Glomerular visceral epithelial cell (primary cell): ENCODE measurements around the gene LSAMP.

Experiments used
- DNase-seq: peaks from one replicate; pipeline ENCODE4 v3.0.0-alpha.2; 2016; ENCODE audit errors: extremely low spot score

LSAMP gene

DNA sequence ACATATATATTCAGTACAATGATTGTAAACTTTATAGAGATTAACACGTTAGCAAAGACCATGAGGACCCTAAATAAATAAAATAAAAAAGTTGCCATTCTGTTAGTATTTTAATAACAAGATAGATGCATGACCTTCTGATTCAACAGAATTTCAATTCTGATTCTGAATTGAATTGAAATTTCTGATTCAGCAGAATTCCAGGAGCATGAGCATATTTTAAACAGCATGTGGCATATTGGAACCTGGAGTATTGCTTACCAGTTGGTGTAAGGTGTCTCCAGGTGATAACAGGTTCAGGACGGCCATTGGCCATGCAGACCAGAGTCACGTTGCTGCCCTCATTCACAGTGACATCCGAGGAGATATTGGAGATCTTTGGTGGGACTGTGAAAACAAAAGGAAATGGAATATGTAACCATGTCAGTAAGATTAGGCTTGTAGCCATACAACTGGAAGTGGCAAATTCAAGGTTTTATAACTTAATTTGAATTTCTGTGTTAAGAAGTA lies 426.0 kb downstream of the LSAMP start:
- DNase-seq = no peak

- DNase-seq = no peak
Measured at GRCh38 chr3:116018646-116019045, 426.6 kb downstream of the LSAMP start.

GRCh38 chr3:116015931-116016330 lies 429.4 kb downstream of the LSAMP start:
- DNase-seq = no peak

- no peak for DNase-seq
Measured at GRCh38 chr3:116007000-116007399, 438.3 kb downstream of the LSAMP start.

DNA sequence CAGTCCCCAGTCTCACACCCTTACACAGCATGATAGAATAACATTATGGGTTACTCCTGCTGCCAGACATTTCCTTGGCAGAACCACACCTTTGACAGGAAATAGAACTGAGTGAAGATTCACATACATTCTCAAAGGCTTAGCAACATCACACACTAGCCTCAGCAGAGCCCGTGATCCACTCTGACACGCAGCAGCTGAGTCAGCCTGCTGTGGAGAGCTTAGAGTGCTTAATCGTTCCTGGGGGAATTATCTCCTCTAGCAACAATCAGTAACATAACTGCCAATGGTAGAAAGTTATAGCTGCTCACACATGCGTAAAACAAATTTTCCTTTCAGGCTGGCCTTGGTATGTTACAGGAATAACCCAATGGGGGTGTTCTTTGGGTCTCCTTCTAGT lies 439.9 kb downstream of the LSAMP start:
- DNase-seq = peak; percentile 95

DNA sequence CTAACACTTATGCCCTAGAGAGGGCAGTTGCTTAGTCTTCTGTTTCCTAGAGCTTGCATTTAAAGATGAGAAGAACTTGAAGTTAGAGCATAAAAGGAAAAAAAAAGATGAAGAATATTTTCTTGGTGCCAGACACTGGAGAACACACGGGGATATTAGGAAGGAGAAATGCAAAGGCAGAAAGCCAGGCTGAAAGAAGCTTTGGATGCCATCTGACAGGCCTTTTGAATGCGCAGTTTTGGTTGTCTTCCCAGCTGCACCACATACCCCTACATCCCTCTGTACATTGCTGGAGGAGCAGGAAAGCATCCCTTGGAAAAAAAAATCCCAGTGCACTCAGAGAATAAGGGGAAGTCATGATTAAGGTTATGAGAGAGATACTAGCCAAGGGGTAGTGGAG lies 443.1 kb downstream of the LSAMP start:
- DNase-seq = no peak

DNA sequence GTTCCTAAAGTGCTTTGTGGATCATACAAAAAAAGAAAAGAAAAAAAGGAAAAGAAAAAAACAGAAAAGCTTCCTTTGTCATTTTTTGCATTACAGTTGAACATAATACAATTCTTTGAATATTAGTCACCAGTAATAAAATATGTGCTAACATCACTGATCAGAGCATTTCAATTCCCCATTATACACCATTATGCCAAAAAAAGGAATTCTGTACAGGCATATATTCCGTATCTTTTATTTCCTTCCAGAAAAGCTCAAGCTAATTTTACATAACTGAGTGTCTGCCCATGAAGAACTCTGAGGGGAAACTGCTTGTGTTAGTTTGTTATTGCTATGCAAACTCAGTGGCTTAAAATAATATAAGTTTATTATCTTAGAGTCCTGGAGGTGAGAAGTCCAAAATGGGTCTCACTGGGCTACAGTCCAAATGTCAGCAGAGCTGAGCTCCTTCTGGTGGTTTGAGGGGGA lies 444.1 kb downstream of the LSAMP start:
- DNase-seq = peak; percentile 42

DNA sequence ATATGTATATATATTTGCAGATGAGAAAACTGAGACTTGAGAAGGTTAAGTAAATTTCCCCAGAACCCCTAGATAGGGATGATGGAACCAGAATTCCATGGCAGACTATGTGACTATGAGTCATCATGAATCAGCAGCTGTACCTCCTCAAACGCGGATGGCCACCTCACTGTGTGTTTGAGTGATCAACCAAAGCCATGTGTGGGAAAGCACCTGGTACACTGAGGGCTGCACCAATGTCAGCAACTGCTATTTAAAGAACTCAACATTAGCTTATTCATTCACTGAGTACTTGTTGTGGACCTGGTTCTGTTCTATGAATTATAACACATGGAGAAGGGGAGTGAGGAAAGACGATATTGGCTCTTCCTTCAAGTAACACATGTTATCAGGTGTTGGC lies 445.0 kb downstream of the LSAMP start:
- peak; percentile 95 for DNase-seq

DNA sequence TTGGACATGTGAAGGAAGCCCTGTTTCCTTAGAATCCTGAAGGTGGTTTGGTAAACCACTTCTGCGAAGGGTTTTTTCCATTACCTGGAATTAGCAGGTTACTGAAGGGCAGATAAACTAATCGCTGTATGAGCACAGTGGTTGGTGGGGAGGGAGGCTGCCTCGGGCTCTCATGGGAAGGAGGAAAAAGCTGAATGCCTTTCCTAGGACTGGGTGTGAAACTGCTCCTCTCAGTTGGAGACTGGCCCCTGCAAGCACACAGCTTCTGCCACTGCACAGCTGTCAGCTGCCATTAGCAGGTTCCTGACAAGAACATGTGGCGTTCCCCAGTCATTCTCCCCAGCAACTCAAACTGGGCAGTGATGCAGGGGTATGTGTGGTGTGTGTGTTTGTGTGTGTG lies 445.7 kb downstream of the LSAMP start:
- peak; percentile 16 for DNase-seq

DNA sequence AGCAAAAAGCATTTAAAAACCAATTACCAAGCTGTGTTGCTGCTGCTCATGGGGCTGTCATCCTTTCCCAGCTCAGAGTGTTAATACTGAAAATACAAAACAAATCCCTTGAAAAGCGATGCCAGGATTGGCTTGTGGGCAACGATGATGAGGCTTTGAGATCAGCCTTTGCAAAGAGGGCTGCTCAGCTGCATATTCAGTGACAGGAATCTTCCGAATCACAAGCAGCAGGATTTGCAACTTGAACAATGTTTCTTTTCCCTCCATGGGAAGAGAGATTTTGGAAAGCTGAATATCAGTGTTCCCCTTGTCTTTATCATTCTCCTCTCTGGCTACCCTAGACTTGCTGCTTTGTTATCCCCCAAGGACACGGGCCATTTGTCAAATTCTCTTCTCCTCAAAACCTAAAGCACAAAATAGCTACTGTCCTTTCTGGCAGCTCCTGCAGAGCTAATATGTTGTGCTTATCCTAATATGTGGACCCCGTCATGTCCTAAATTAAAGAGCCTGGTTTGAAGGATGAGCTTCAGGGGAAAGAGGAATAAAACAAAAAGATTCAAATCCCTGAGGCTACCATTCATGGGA lies 446.2 kb downstream of the LSAMP start:
- DNase-seq = no peak

DNA sequence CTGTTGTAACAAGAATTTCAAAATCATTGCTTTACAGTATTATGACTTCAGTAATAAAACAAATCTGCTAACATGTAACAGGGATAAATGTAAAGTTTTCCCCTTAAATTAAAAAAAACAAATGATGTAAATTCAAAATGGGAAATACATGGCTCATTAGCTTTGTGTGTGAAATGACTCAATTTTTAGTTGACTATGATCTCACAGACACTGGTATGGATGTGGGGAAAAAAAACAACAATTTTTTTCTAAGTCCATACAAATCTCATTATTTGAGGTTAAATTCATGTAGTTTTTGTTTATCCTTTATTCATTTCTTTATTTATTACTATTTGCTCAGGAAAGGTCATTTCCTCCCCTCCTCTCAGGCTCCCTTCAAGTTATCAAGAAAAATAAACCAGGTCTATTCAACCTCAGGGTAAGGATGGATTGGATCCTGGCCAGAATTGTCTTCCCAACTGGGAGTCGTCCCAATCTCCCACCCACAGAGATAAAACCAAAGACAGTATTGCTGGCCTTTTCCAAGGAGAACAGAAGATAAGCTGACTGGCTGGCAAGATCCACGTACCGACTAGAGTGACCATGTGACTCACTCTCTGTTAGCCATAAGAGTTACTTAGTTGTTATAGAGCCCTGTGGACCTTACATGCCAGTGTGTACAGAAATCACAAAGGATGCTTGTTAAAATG lies 448.7 kb downstream of the LSAMP start:
- peak; percentile 69 for DNase-seq

GRCh38 chr3:115990669-115991068 lies 454.6 kb downstream of the LSAMP start:
- DNase-seq = no peak

DNA sequence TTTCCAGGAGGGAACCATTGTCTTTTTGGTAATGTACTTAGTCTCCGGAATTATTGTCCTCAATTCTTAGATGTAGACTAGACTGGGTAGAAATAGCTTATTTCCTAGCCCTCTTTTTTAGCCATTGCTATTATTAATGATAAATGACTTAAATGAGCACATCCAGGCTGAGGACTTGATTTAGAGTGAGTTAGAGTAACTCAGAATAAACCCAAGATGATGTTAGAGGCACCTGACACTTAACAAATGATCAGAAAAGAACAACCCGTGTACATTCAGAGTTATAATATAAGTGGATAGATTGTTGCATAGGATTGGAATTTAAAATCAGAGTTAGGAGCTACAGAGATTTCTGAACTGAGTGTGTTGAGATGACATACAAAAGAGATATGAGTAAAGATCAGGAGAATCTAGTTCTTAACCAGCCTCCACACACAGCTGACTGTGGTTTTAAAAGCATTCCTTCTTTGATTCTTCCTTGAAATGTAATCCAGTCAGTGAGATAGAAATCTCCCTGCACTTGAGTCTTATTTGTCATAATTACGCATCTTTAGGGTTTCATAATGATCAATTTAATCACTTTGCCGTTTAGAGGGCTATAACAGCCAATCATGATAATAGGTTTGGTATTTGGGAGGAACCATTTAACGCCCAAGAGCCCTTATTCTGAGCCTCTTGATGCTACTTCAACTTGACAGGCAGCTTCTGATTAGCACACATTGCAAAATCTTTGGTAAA lies 455.4 kb downstream of the LSAMP start:
- DNase-seq = peak; percentile 42

- peak; percentile 54 for DNase-seq
Measured at GRCh38 chr3:115986555-115987207, 458.6 kb downstream of the LSAMP start.

DNA sequence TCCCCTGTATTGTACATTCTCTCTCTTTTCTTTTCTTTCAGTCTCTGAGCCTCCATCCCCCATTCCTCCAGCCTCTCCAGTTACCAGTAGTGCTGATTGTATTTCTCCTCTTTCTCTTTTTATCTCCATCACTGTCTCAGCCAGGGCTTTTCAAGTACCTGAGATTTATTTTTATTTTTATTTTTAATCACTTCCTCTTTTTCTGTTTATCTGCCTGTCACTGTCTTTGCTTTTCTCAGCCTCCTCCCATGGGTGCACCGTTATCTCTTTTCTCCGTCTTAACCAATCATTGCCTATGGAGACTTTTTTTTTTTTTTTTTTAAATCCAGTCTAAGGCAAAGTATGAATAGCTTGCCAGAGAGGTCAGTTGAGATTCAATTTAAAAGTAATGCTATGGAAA lies 462.7 kb downstream of the LSAMP start:
- no peak for DNase-seq

DNA sequence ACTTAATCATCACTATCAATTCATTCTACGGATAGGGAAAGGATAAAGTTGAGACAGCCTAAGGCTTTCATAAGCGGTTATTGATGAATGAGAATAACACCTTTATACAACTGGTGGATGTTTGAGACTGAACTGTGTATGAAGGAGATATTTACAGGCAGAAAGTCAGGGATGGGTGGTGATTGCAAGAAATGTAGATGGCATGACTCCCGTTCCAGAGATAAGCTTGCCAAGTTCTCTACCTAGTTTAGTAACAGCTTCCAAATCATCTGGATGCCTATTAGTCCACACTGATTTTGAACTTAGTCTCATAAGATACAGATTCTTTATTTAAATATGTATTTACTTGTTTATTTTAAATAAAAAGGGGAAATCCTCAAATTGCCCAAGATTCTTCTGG lies 463.2 kb downstream of the LSAMP start:
- no peak for DNase-seq

DNA sequence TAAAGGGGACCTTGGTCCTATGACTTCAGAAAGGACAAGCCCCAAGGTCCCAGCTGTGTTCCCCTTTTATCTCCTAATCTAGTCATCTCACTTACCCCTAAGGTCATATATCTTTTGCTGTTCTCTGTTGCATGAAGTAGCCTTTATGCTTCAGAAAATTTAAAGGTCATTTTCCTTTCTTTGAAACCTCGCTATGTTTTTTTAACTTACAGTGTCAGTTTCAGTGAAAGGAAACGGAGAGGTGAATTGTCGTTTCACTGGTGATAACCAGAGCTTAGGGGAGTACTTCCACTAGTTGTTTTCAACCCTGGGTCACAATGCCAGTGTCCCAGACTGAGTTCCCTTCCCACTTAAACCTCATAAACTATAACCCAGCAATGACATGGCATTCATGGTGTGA lies 464.6 kb downstream of the LSAMP start:
- no peak for DNase-seq

- no peak for DNase-seq
Measured at GRCh38 chr3:115977866-115978265, 467.4 kb downstream of the LSAMP start.

- peak; percentile 34 for DNase-seq
Measured at GRCh38 chr3:115975796-115976195, 469.5 kb downstream of the LSAMP start.

DNA sequence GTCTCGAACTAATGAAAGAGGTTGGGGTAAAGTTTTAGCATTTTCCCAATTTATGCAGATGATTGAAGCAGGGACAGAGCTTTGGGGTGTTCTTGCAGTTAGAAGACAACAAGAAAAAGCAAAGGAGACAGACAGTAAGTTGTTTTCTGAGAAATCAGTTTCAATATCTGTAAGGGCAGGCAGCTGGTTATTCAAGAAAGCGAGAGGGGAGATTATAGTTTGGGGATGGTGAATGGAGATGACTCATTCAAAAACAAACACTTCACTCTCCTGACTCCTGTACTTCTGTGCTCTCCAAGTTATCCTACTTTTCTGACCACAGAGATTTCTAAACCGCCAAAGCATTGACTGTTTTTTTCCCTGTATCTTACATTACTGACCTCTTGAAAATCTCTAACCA lies 469.9 kb downstream of the LSAMP start:
- DNase-seq = peak; percentile 72

GRCh38 chr3:115974940-115975339 lies 470.3 kb downstream of the LSAMP start:
- DNase-seq = no peak

DNA sequence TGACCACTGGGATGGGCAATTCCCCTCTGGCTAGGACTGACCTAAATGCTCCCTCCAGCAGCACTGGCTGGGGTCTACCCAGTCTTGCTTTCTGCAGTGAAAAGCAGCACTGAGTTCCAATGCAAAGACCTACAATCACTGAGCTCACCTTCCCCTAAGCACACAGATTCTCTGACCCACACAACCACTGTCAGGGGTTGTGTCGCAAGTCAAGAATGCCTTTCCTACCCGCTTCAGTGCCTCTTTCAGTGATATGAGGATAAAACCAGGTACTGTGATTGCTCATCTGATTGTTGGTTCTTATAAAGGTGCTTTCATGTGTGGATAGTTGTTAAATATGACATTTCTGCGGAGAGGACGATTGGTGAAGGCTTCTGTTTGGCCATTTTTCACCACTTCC lies 476.4 kb downstream of the LSAMP start:
- peak; percentile 46 for DNase-seq
